SK-N-SH treated with all-trans-retinoic acid at 6 μM for 48 hours (cell line): ENCODE data around the gene ATG10.
"Not testable (repeated sequence)": the region's sequence is repeated elsewhere in the genome, so short reads cannot be mapped to it uniquely, and the experiment has no call there.

Source experiments
- ESRRG ChIP-seq: fragments of 250-450 bp; sonication (Bioruptor Pico); IDR thresholded peaks from 2 replicates; pipeline ENCODE4 v1.6.1; 2021; ENCODE audit warnings: mild to moderate bottlenecking
- GLIS3 ChIP-seq: fragments of 250-450 bp; sonication (Bioruptor Pico); IDR thresholded peaks from 2 replicates; pipeline ENCODE4 v1.5.0; 2020; ENCODE audit warnings: mild to moderate bottlenecking, moderate library complexity
- OSR1 ChIP-seq: fragments of 250-450 bp; sonication (Bioruptor Pico); IDR thresholded peaks from 2 replicates; pipeline ENCODE4 v1.8.0; 2022; ENCODE audit warnings: moderate library complexity, mild to moderate bottlenecking, inconsistent platforms
- RARB ChIP-seq: fragments of 250-450 bp; sonication (Bioruptor Pico); IDR thresholded peaks from 2 replicates; pipeline ENCODE4 v1.8.0; 2021; ENCODE audit warnings: mild to moderate bottlenecking, moderate library complexity
- SNAI2 ChIP-seq: fragments of 250-450 bp; sonication (Bioruptor Pico); IDR thresholded peaks from 2 replicates; pipeline ENCODE4 v1.5.0; 2020; ENCODE audit warnings: mild to moderate bottlenecking, moderate library complexity
- TCF4 ChIP-seq: fragments of 250-450 bp; sonication (Bioruptor Pico); IDR thresholded peaks from 2 replicates; pipeline ENCODE4 v1.8.0; 2021; ENCODE audit warnings: mild to moderate bottlenecking, moderate library complexity, borderline replicate concordance
- ZFP3 ChIP-seq: fragments of 250-450 bp; sonication (Bioruptor Pico); IDR thresholded peaks from 2 replicates; pipeline ENCODE4 v1.5.0; 2020; ENCODE audit warnings: mild to moderate bottlenecking, moderate library complexity
- ZFP30 ChIP-seq: fragments of 450-650 bp; formaldehyde crosslinking; IDR thresholded peaks from 2 replicates; pipeline ENCODE4 v1.5.0; 2022; ENCODE audit warnings: mild to moderate bottlenecking, moderate library complexity
- ZNF70 ChIP-seq: fragments of 450-650 bp; formaldehyde crosslinking; IDR thresholded peaks from 2 replicates; pipeline ENCODE4 v1.5.0; 2020; ENCODE audit warnings: mild to moderate bottlenecking, moderate library complexity
- ZNF8 ChIP-seq: fragments of 450-650 bp; formaldehyde crosslinking; IDR thresholded peaks from 2 replicates; pipeline ENCODE4 v1.5.0; 2020; ENCODE audit warnings: mild to moderate bottlenecking, moderate library complexity
- TF ChIP-seq, protein P1 (sequence below): fragments of 250-450 bp; sonication (Bioruptor Pico); IDR thresholded peaks from 2 replicates; pipeline ENCODE4 v1.8.0; 2020; ENCODE audit warnings: mild to moderate bottlenecking, moderate library complexity, borderline replicate concordance
- TF ChIP-seq, protein P2 (sequence below): fragments of 250-450 bp; sonication (Bioruptor Pico); IDR thresholded peaks from 2 replicates; pipeline ENCODE4 v1.5.0; 2020; ENCODE audit warnings: mild to moderate bottlenecking, moderate library complexity
- TF ChIP-seq, protein P3 (sequence below): fragments of 250-450 bp; sonication (Bioruptor Pico); IDR thresholded peaks from 2 replicates; pipeline ENCODE4 v1.5.1; 2020; ENCODE audit warnings: low read depth, mild to moderate bottlenecking, moderate library complexity

DNA sequence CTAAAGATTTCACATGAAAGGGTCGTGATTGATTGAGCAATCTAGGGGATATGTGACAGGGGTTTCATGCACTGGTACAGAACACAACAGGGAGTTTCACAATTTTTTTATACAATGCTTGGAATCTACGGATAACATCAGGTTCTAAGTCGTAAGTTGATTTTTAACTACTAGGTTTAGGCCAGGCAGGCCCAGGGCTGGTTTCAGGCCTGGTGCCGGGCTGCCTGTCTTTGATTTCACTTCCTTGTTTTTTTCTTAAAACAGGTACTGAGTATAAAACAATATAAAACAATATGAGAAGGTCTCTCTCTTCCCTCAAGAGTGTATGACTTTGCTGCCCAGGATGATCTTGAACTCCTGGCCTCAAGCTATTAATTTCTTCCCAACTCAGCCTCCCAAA is 301.6 kb downstream of the ATG10 start:
- TF ChIP-seq, protein P1, sequence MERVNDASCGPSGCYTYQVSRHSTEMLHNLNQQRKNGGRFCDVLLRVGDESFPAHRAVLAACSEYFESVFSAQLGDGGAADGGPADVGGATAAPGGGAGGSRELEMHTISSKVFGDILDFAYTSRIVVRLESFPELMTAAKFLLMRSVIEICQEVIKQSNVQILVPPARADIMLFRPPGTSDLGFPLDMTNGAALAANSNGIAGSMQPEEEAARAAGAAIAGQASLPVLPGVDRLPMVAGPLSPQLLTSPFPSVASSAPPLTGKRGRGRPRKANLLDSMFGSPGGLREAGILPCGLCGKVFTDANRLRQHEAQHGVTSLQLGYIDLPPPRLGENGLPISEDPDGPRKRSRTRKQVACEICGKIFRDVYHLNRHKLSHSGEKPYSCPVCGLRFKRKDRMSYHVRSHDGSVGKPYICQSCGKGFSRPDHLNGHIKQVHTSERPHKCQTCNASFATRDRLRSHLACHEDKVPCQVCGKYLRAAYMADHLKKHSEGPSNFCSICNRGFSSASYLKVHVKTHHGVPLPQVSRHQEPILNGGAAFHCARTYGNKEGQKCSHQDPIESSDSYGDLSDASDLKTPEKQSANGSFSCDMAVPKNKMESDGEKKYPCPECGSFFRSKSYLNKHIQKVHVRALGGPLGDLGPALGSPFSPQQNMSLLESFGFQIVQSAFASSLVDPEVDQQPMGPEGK (CRISPR knock-in tag): not testable (repeated sequence)
- TF ChIP-seq, protein P2, sequence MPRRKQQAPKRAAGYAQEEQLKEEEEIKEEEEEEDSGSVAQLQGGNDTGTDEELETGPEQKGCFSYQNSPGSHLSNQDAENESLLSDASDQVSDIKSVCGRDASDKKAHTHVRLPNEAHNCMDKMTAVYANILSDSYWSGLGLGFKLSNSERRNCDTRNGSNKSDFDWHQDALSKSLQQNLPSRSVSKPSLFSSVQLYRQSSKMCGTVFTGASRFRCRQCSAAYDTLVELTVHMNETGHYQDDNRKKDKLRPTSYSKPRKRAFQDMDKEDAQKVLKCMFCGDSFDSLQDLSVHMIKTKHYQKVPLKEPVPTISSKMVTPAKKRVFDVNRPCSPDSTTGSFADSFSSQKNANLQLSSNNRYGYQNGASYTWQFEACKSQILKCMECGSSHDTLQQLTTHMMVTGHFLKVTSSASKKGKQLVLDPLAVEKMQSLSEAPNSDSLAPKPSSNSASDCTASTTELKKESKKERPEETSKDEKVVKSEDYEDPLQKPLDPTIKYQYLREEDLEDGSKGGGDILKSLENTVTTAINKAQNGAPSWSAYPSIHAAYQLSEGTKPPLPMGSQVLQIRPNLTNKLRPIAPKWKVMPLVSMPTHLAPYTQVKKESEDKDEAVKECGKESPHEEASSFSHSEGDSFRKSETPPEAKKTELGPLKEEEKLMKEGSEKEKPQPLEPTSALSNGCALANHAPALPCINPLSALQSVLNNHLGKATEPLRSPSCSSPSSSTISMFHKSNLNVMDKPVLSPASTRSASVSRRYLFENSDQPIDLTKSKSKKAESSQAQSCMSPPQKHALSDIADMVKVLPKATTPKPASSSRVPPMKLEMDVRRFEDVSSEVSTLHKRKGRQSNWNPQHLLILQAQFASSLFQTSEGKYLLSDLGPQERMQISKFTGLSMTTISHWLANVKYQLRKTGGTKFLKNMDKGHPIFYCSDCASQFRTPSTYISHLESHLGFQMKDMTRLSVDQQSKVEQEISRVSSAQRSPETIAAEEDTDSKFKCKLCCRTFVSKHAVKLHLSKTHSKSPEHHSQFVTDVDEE (CRISPR knock-in tag): not testable (repeated sequence)
- not testable (repeated sequence) for TF ChIP-seq ESRRG (CRISPR knock-in tag); SNAI2 (CRISPR knock-in tag); ZNF8 (CRISPR knock-in tag); RARB (CRISPR knock-in tag); ZFP30; ZFP3; OSR1; GLIS3 (CRISPR knock-in tag); TCF4; ZNF70 (CRISPR knock-in tag)
- TF ChIP-seq, protein P3, sequence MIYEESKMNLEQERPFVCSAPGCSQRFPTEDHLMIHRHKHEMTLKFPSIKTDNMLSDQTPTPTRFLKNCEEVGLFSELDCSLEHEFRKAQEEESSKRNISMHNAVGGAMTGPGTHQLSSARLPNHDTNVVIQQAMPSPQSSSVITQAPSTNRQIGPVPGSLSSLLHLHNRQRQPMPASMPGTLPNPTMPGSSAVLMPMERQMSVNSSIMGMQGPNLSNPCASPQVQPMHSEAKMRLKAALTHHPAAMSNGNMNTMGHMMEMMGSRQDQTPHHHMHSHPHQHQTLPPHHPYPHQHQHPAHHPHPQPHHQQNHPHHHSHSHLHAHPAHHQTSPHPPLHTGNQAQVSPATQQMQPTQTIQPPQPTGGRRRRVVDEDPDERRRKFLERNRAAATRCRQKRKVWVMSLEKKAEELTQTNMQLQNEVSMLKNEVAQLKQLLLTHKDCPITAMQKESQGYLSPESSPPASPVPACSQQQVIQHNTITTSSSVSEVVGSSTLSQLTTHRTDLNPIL (CRISPR knock-in tag): not testable (repeated sequence)
